ENCODE measurements around the gene FAM217B.
A peak's percentile ranks its signal among the peaks of the same experiment; 100 is the strongest.

FAM217B gene, protein sequence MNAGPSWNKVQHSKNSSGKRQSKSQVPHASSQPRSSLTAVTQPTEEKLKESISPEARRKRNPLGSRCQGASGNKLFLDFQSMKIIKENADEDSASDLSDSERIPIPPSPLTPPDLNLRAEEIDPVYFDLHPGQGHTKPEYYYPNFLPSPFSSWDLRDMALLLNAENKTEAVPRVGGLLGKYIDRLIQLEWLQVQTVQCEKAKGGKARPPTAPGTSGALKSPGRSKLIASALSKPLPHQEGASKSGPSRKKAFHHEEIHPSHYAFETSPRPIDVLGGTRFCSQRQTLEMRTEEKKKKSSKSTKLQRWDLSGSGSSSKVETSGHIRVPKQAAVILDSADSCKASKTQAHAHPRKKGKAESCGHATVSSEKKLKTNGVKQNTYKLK

GRCh38 chr20:59940129-59940955 is at the start of gene FAM217B, which contains the start of gene PPP1R3D:
TSS of gene FAM217B (plus strand) at chr20:59940389. CDS start at chr20:59943944, 3,555 bp downstream.
TSS of gene PPP1R3D (minus strand) at chr20:59940305. CDS start at chr20:59939931, 374 bp downstream.
- peak; percentile 89 for DNase-seq

DNA sequence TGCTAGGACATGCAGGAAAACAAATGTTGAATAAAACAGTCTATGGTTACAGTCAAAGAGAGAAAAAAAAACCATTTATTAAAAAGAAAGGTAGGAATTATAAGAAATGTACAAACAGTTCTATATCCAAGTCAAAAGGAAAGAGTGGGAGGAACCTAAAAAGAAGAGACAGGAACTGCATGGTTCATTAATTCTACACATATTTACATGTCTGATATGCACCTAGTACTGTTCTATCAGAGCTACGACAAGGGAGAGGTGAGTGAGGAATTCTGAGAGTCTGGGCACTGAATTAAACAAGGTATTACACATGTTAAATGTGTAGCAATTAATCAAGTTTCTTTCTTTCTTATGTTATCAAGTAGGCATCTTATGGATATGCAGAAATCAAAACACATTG is 48.6 kb upstream of the FAM217B start:
- no peak for DNase-seq

GRCh38 chr20:59895908-59896307 is 44.3 kb upstream of the FAM217B start:
- DNase-seq, result no peak

- DNase-seq, result no peak
Observed at GRCh38 chr20:59902470-59902869, 37.7 kb upstream of the FAM217B start.

- DNase-seq, result no peak
Observed at GRCh38 chr20:59903621-59904020, 36.6 kb upstream of the FAM217B start.

DNA sequence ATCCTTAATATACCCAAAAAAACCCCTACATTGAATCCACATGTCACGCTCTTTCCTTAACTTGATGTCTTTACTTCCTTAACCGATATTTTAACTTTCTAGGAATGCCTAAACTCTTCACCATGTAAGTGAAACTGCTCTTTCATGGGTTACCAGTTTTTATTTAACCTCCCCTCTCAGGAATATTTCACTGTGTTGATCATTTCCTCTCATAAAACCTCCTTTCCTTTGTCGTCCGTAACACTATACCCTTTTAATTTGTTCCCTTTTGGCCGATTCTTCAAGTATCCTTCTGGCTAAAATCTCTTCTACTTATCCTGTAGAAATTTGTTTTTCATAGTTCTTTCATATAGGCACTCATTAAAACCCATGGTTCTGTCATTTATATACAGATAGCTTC is 31.3 kb upstream of the FAM217B start:
- no peak for DNase-seq

GRCh38 chr20:59911041-59911440 is 29.1 kb upstream of the FAM217B start:
- no peak for DNase-seq

GRCh38 chr20:59912609-59913008 is 27.6 kb upstream of the FAM217B start:
- DNase-seq, result no peak

DNA sequence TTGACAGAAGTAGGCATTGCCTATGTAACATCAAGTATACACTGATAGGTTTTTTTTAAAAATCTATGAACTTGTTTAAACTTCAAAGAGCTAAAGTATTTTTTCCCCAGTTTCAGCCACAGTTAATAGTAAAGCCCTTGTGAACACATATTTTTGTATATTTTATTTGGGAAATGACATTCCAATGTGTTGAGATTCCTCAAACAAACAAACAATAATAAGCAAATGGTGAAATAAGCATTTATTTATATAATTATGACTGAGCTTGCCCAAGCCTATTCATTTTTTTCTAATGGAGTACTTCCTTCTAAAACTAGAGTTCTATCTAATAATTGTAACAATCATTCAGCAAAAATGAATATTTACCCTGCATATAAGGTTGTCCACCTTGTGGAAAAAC is 19.2 kb upstream of the FAM217B start:
- DNase-seq, result no peak

DNA sequence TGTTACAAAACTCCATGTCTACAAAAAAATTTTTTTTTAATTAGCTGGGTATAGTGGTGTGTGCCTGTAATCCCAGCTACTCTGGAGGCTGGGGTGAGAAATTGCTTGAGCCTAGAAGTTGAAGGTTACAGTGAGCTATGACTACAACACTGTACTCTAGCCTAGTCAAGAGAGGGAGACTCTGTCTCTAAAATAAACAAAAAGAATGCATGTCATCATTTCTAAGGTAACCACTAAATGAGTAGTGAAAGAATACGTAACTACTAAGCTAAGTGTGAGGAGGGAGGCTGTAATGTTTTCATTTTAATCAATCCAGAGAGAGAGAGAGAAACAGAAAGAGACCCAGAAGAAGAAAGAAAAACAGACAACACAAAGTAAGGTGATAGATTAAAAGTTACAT is 16.7 kb upstream of the FAM217B start:
- DNase-seq, result no peak

GRCh38 chr20:59925359-59925758 is 14.8 kb upstream of the FAM217B start:
- no peak for DNase-seq

DNA sequence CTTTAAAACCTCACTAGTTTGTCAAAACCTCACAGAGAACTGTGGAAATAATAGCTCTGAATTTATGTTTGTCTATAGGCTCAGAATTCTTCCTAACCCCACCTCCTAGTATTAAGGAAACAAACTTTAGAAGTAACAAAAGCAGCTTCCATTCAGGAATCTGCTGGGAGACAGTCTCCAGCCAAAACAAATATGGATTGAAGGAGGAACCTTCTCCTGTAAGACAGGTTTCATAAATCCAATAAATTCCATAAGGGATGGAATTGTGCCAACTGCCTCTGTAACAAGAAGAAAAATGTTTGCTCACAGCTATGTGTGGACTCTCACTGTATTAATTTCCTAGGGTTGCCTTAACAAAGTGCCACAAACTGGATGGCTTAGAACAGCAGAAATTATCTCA is 14.3 kb upstream of the FAM217B start:
- DNase-seq, result peak; percentile 30

- DNase-seq, result no peak
Observed at GRCh38 chr20:59931511-59932312, 8.5 kb upstream of the FAM217B start.

GRCh38 chr20:59932616-59933295 is 7.4 kb upstream of the FAM217B start:
- no peak for DNase-seq

DNA sequence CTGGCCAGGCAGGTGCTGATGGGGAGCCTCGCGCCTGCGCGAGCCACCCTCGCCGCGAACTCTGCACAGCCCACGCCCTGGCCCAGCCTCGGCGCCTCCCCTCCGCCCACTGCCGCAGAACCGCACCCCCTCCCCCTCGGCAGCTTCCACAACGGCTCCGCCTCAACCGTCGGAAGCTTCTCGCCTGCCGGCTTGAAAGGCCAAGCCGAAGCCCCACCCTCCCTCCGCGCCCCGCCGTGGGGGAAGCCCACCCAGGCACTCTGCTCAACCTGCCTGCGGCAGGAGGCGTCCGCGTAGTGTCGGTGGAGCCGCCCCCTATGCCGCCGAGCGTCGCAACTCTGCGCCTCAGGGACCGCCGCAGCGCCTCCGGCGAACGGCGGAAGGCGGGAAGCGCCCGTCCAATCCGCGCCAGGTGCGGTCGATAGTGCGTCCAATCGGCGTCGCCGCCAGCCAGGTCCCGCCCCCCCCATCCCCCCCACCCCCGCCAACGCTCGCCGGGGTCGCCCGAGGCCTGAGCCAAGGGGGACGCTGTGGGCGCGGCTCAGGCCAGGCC is 6.8 kb upstream of the FAM217B start, which contains the start of gene SYCP2:
TSS of gene SYCP2 (minus strand) at position 342 of the 553 bp plus-strand sequence. CDS start 11,224 bp downstream, outside the sequence.
- no peak for DNase-seq

- DNase-seq, result peak; percentile 26
Observed at GRCh38 chr20:59933849-59934585, 6.2 kb upstream of the FAM217B start.

DNA sequence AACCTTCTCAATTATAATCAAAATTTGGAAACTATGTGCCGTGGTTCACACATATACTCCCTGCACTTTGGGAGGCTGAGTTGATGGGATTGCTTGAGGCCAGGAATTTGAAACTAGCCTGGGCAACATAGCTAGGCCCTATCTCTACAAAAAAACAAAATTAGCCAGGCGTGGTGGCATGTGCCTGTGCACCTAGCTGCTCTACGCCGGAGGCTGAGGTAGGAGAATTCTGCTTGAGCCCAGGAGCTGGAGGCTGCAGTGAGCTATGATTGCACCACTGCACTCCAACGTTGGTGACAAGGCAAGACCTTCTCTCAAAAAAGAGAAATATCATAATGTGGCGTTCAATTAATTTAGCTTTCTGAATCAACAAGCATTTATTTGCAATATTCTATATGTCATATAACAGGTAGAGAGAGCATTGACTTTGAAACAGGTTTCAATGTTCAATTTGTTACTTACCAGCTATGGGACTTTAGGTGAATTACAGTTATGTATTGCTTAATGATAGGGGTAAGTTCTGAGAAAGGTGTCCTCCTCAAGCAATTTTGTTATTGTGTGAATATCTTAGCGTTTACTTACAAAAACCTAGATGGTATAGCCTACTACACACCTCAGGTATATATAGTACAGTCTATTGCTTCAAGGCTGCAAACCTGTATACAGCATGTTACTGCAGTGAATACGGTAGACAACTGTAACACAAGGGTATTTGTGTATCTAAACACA is 4.6 kb upstream of the FAM217B start:
- no peak for DNase-seq

GRCh38 chr20:59936409-59936808 is 3.8 kb upstream of the FAM217B start:
- no peak for DNase-seq

DNA sequence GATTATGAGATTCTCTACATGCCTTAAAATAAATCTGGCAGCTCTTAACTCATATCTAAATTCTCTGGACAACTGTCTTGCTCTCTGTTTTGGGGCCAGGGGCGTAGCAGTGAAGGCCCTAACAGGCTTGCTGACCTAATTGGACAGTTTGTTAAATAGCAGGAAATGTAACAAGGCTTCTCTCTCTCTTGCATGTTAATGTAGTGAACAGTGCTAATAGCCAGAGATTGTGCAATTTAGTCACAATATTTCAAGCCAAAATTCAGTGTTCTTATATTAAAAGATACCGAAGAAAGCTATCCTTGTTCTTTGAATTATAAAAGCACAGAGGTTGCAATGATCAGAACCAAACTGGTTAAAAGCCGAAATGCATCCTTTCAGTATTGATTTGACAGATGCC is 3.0 kb upstream of the FAM217B start:
- DNase-seq, result no peak

- no peak for DNase-seq
Observed at GRCh38 chr20:59938221-59938620, 2.0 kb upstream of the FAM217B start.

DNA sequence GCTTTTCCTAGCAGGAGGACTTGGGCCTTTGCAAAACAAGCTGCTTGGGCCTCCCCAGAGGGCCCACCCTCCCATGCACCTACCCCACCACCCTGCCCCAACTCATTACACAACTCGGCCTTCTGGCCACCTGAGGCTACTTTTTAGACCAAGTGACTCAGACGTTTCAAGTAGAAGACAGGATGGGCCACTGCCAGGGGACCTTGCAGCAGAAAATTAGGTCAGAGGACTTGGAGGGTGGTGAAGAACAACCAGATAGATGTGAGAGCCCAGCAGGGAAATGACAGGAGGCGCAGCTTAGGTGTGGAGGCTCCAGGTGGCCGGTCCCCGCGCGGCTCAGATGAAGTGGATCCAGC is 1.5 kb upstream of the FAM217B start:
- DNase-seq, result no peak

Data from NCI-H2029 (cell line).